Liver (tissue), 9 donors: ENCODE results near the gene CPT1B. TPM values are rescaled to one million over a fixed set of nuclear protein-coding genes. Genes with fewer than 3 reads are reported as not detected.
A peak's percentile ranks its signal among the peaks of the same experiment; 100 is the strongest.

Experiments used
- DNase-seq: peaks from one replicate; pipeline ENCODE4 v3.0.0-alpha.2; 2017; ENCODE audit warnings: low spot score
- H3K27ac ChIP-seq, 2 donors: one replicate each; pipeline ENCODE4 v1.7.0; 2013; ENCODE audit warnings: inconsistent platforms in 2 of 2, low read length in 2 of 2, control low read depth in 1 of 2, low read depth in 1 of 2, mild to moderate bottlenecking in 1 of 2
- H3K27me3 ChIP-seq, 4 donors: one replicate each; pipeline versions ENCODE4 v1.6.1 to v1.7.0; 2013; ENCODE audit warnings: low read length in 3 of 4, inconsistent platforms in 1 of 4, mild to moderate bottlenecking in 1 of 4, moderate library complexity in 1 of 4; ENCODE audit not compliant: control insufficient read depth in 4 of 4, insufficient read depth in 4 of 4
- H3K36me3 ChIP-seq, 4 donors: one replicate each; pipeline versions ENCODE4 v1.6.1 to v1.7.0; 2013; ENCODE audit warnings: low read length in 3 of 4, mild to moderate bottlenecking in 3 of 4, low read depth in 1 of 4, moderate library complexity in 1 of 4; ENCODE audit not compliant: control insufficient read depth in 4 of 4, insufficient read depth in 3 of 4
- H3K4me1 ChIP-seq, 4 donors: one replicate each; pipeline versions ENCODE4 v1.6.1 to v1.7.0; 2013; ENCODE audit warnings: low read length in 3 of 4, mild to moderate bottlenecking in 3 of 4, moderate library complexity in 1 of 4; ENCODE audit not compliant: control insufficient read depth in 4 of 4, insufficient read depth in 4 of 4
- H3K4me3 ChIP-seq, 3 donors: one replicate each; pipeline versions ENCODE4 v1.6.1 to v1.7.0; 2013; ENCODE audit warnings: low read length in 3 of 3, control low read depth in 1 of 3, low read depth in 1 of 3, mild to moderate bottlenecking in 1 of 3
- H3K9ac ChIP-seq, 2 donors: one replicate each; pipeline ENCODE4 v1.7.0; 2013; ENCODE audit warnings: low read length in 2 of 2, mild to moderate bottlenecking in 2 of 2, moderate library complexity in 2 of 2, control low read depth in 1 of 2, low read depth in 1 of 2
- H3K9me3 ChIP-seq, 4 donors: one replicate each; pipeline versions ENCODE4 v1.6.1 to v1.7.0; 2013; ENCODE audit warnings: low read length in 3 of 4; ENCODE audit not compliant: control insufficient read depth in 4 of 4
- CTCF ChIP-seq: fragments of 150-350 bp; IDR thresholded peaks from 2 replicates; pipeline ENCODE4 v1.5.1; 2017; ENCODE audit warnings: improper control_type of control experiment, low read depth, low read length; ENCODE audit not compliant: missing input control
- EGR1 ChIP-seq, 2 donors: IDR thresholded peaks; 2 replicates each; pipeline ENCODE4 v1.6.1; 2016 to 2018; ENCODE audit warnings: antibody characterized with exemption in 2 of 2, low read depth in 2 of 2
- FOXA1 ChIP-seq: IDR thresholded peaks from 2 replicates; pipeline ENCODE4 v1.6.1; 2016; ENCODE audit warnings: antibody characterized with exemption
- FOXA2 ChIP-seq: IDR thresholded peaks from 2 replicates; pipeline ENCODE4 v1.6.1; 2016; ENCODE audit warnings: antibody characterized with exemption
- GABPA ChIP-seq, 2 donors: IDR thresholded peaks in 1 of 2; conservative IDR thresholded peaks in 1 of 2; 2 replicates each; pipeline ENCODE4 v1.6.1; 2016; ENCODE audit warnings: antibody characterized with exemption in 2 of 2, mild to moderate bottlenecking in 1 of 2, moderate library complexity in 1 of 2
- HNF4A ChIP-seq, 2 donors: conservative IDR thresholded peaks; 2 replicates each; pipeline ENCODE4 v1.6.1; 2016; ENCODE audit warnings: antibody characterized with exemption in 2 of 2, mild to moderate bottlenecking in 2 of 2
- HNF4G ChIP-seq: IDR thresholded peaks from 2 replicates; pipeline ENCODE4 v1.6.1; 2016; ENCODE audit warnings: antibody characterized with exemption
- JUND ChIP-seq, 2 donors: IDR thresholded peaks; 2 replicates each; pipeline ENCODE4 v1.6.1; 2016; ENCODE audit warnings: antibody characterized with exemption in 2 of 2
- MAX ChIP-seq: IDR thresholded peaks from 2 replicates; pipeline ENCODE4 v1.6.1; 2016; ENCODE audit warnings: antibody characterized with exemption
- NR2F2 ChIP-seq: IDR thresholded peaks from 2 replicates; pipeline ENCODE4 v1.6.1; 2016; ENCODE audit warnings: antibody characterized with exemption
- RAD21 ChIP-seq, 2 donors: IDR thresholded peaks; 2 replicates each; pipeline ENCODE4 v1.6.1; 2016; ENCODE audit warnings: antibody characterized with exemption in 2 of 2, mild to moderate bottlenecking in 2 of 2
- REST ChIP-seq: IDR thresholded peaks from 2 replicates; pipeline ENCODE4 v1.6.1; 2016; ENCODE audit warnings: antibody characterized with exemption, mild to moderate bottlenecking
- RXRA ChIP-seq, 2 donors: IDR thresholded peaks; 2 replicates each; pipeline ENCODE4 v1.6.1; 2017 to 2018; ENCODE audit warnings: antibody characterized with exemption in 2 of 2, mild to moderate bottlenecking in 1 of 2
- SP1 ChIP-seq: IDR thresholded peaks from 2 replicates; pipeline ENCODE4 v1.6.1; 2018; ENCODE audit warnings: antibody characterized with exemption, mild to moderate bottlenecking
- TAF1 ChIP-seq: conservative IDR thresholded peaks from 2 replicates; pipeline ENCODE4 v1.6.1; 2016; ENCODE audit warnings: antibody characterized with exemption, mild to moderate bottlenecking
- YY1 ChIP-seq: IDR thresholded peaks from 2 replicates; pipeline ENCODE4 v1.6.1; 2016; ENCODE audit warnings: antibody characterized with exemption, mild to moderate bottlenecking
- WGBS: extraction: QIAGEN DNeasy Blood & Tissue Kit; methylation state at CpG from one replicate; pipeline ENCODE4 v1.1.7; 2013; 5-methylcytosine and 5-hydroxymethylcytosine counted together
- polyA plus RNA-seq, 2 donors: library from polyadenylated mRNA; stranded (reverse) in 1 of 2; unstranded in 1 of 2; fragments of 200-250 nt in 1 of 2; fragments of >200 nt in 1 of 2; fragmentation: Nextera tagmentation in 1 of 2; extraction: Ambion mirVana in 1 of 2; gene quantifications; one replicate each; pipeline versions ENCODE4 v1.2.1 to v1.2.3, GENCODE V29; 2013 to 2015
- total RNA-seq, 2 donors: library from RNA; depleted of rRNA; stranded (reverse); fragments of >200 nt; gene quantifications; one replicate each; pipeline ENCODE4 v1.2.3, GENCODE V29; 2014
- donor health status: healthy.
- donor health status: healthy.
- donor health status: healthy.
- donor health status: healthy.
- donor health status: healthy.

The CPT1B gene
- total and polyA plus RNA-seq, 4 donors: 3.0 to 13.6 (median 4.9) TPM

- WGBS: 97% methylated on average over 23 of the region's 23 CpGs
- Histone ChIP-seq H3K36me3 (peaks cover 0 to under 1% (median 0%) of the 10 kb centered on the region in 4 donors), H3K9me3 (no peaks in the 10 kb centered on the region), H3K9ac (no peak overlapping the region), H3K27me3 (no peaks in the 10 kb centered on the region), H3K27ac (no peak overlapping the region), H3K4me3 (no peak overlapping the region), H3K4me1 (peaks cover 6 to 19% (median 15%) of the 10 kb centered on the region in 4 donors)
- TF ChIP-seq FOXA2 (no peak), GABPA (IDR thresholded peaks at IDR 0.05 in 1 of 2, conservative IDR thresholded peaks at IDR 0.05 in 1 of 2) (no peak), EGR1 (IDR thresholded peaks at IDR 0.05; ENCODE audit: low read depth in 2 of 2) (no peak), HNF4A (conservative IDR thresholded peaks at IDR 0.05) (no peak), RXRA (IDR thresholded peaks at IDR 0.05) (no peak)
- no peak for DNase-seq
Measured at GRCh38 chr22:50584106-50585096, 6.2 kb upstream of the CPT1B start.

GRCh38 chr22:50583294-50583861 is 5.2 kb upstream of the CPT1B start:
- Histone ChIP-seq H3K4me3 (peak overlapping the region; percentile 68 to 81 (median 70)), H3K36me3 (peaks cover 0 to 1% (median 0%) of the 10 kb centered on the region in 4 donors), H3K4me1 (peaks cover 8 to 21% (median 16%) of the 10 kb centered on the region in 4 donors), H3K27ac (peak overlapping the region; percentile 60 to 99), H3K9ac (peak overlapping the region; percentile 58 to 60), H3K27me3 (no peaks in the 10 kb centered on the region), H3K9me3 (no peaks in the 10 kb centered on the region)
- 13% methylated on average over 37 of the region's 37 CpGs for WGBS
- DNase-seq: no peak
- TF ChIP-seq RXRA (IDR thresholded peaks at IDR 0.05) (no peak), TAF1 (no peak), RAD21 (IDR thresholded peaks at IDR 0.05) (no peak), MAX (no peak), FOXA1 (no peak)

GRCh38 chr22:50582493-50583293 is 4.5 kb upstream of the CPT1B start, which contains the start of gene CHKB:
Gene CHKB (minus strand): TSS chr22:50582849. CDS start chr22:50582781, 68 bp downstream.
- Histone ChIP-seq H3K27me3 (no peaks in the 10 kb centered on the region), H3K4me1 (peaks cover 10 to 23% (median 16%) of the 10 kb centered on the region in 4 donors), H3K36me3 (peaks cover 0 to 1% (median 0%) of the 10 kb centered on the region in 4 donors), H3K27ac (peak within 1 kb of the TSS; percentile 97 to 99), H3K9ac (peak within 1 kb of the TSS; percentile 58 to 60), H3K4me3 (peak within 1 kb of the TSS; percentile 74 to 81 (median 74)), H3K9me3 (no peaks in the 10 kb centered on the region)
- TF ChIP-seq YY1: peak; percentile 76
- peak in 1 of 2 donors; percentile 87 for TF ChIP-seq GABPA (IDR thresholded peaks at IDR 0.05 in 1 of 2, conservative IDR thresholded peaks at IDR 0.05 in 1 of 2)
- TF ChIP-seq REST: peak; percentile 54
- peak; percentile 13 to 37 for TF ChIP-seq RAD21 (IDR thresholded peaks at IDR 0.05)
- peak; percentile 63 for TF ChIP-seq NR2F2
- TF ChIP-seq TAF1: no peak
- no peak for TF ChIP-seq FOXA1
- TF ChIP-seq HNF4G: peak; percentile 66
- TF ChIP-seq JUND (IDR thresholded peaks at IDR 0.05): no peak
- no peak for TF ChIP-seq EGR1 (IDR thresholded peaks at IDR 0.05; ENCODE audit: low read depth in 2 of 2)
- TF ChIP-seq SP1: peak; percentile 71
- peak in 1 of 2 donors; percentile 30 for TF ChIP-seq RXRA (IDR thresholded peaks at IDR 0.05)
- peak in 1 of 2 donors; percentile 9 for TF ChIP-seq HNF4A (conservative IDR thresholded peaks at IDR 0.05)
- no peak for TF ChIP-seq FOXA2
- no peak for TF ChIP-seq CTCF
- under 1% methylated on average over 96 of the region's 96 CpGs for WGBS
- peak; percentile 95 for DNase-seq
